GM18517 (cell line): Measurements from ENCODE around the gene WIPF3.
"Not testable (repeated sequence)": the region's sequence is repeated elsewhere in the genome, so short reads cannot be mapped to it uniquely, and the experiment has no call there.

Experiments used
- ATAC-seq: cut with Tn5 transposase; IDR thresholded peaks from one replicate; pipeline ENCODE4 v1.9.1; 2021; ENCODE audit warnings: mild to moderate bottlenecking, moderate library complexity; ENCODE audit not compliant: unreplicated experiment

Gene WIPF3

GRCh38 chr7:29875741-29876140 lies 69.4 kb downstream of the WIPF3 start:
- ATAC-seq: no peak

- ATAC-seq: no peak
These were observed 70.9 kb downstream of the WIPF3 start for GRCh38 chr7:29877196-29877595.

GRCh38 chr7:29878081-29878688 lies 71.9 kb downstream of the WIPF3 start:
- no peak for ATAC-seq

- ATAC-seq: no peak
These were observed 73.3 kb downstream of the WIPF3 start for GRCh38 chr7:29879609-29880008.

GRCh38 chr7:29881724-29882123 lies 75.4 kb downstream of the WIPF3 start:
- ATAC-seq: no peak

- ATAC-seq: no peak
These were observed 76.2 kb downstream of the WIPF3 start for GRCh38 chr7:29882481-29882880.

GRCh38 chr7:29883462-29884398 lies 77.4 kb downstream of the WIPF3 start:
- no peak for ATAC-seq

- no peak for ATAC-seq
These were observed 78.3 kb downstream of the WIPF3 start for GRCh38 chr7:29884399-29885272.

GRCh38 chr7:29885626-29886025 lies 79.3 kb downstream of the WIPF3 start:
- no peak for ATAC-seq

GRCh38 chr7:29886827-29887226 lies 80.5 kb downstream of the WIPF3 start:
- ATAC-seq: no peak

- ATAC-seq: no peak
These were observed 81.7 kb downstream of the WIPF3 start for GRCh38 chr7:29888006-29888405.

- no peak for ATAC-seq
These were observed 83.0 kb downstream of the WIPF3 start for GRCh38 chr7:29889288-29889687.

- ATAC-seq: no peak
These were observed 83.9 kb downstream of the WIPF3 start for GRCh38 chr7:29890251-29890650.

GRCh38 chr7:29890786-29891185 lies 84.5 kb downstream of the WIPF3 start:
- ATAC-seq: not testable (repeated sequence)

- ATAC-seq: no peak
These were observed 85.5 kb downstream of the WIPF3 start for GRCh38 chr7:29891766-29892165.

GRCh38 chr7:29892231-29892630 lies 85.9 kb downstream of the WIPF3 start:
- no peak for ATAC-seq

GRCh38 chr7:29893351-29893965 lies 87.2 kb downstream of the WIPF3 start:
- no peak for ATAC-seq

GRCh38 chr7:29894256-29894655 lies 87.9 kb downstream of the WIPF3 start:
- no peak for ATAC-seq

- no peak for ATAC-seq
These were observed 89.3 kb downstream of the WIPF3 start for GRCh38 chr7:29895559-29895958.

- ATAC-seq: no peak
These were observed 90.5 kb downstream of the WIPF3 start for GRCh38 chr7:29896685-29897411.
